H1 (cell line): Measurements from ENCODE around the gene SNX2. TPM values are rescaled to one million over a fixed set of nuclear protein-coding genes. Genes with fewer than 3 reads are reported as not detected.

Source experiments
- CTCF ChIA-PET: fragments of 300-600 bp; sonication (Branson Sonifier 250); formaldehyde crosslinking; loops from one replicate; lab custom pipeline; 2021; ENCODE audit not compliant: partially characterized antibody; lab: Charles Lee
- POLR2A ChIA-PET: fragments of 300-600 bp; sonication (Branson Sonifier 250); formaldehyde crosslinking; loops from one replicate; lab custom pipeline; 2021; ENCODE audit warnings: inconsistent platforms; ENCODE audit not compliant: partially characterized antibody; lab: Charles Lee
- DNase-seq, 2 experiments: peaks; one replicate each; pipeline versions ENCODE4 v3.0.0 to v3.0.0-alpha.2; 2010 to 2022; ENCODE audit warnings: low spot score in 2 of 2, low read depth in 1 of 2, mixed read lengths in 1 of 2
- FAIRE-seq: peaks from 2 replicates; lab custom pipeline; 2011; peaks lifted over from hg19 to GRCh38; lab: Jason Lieb, UNC
- H2AFZ ChIP-seq: 2 replicates; pipeline ENCODE4 v1.8.1; 2012; ENCODE audit warnings: low read length, inconsistent platforms
- H2AK5ac ChIP-seq: 2 replicates; pipeline ENCODE4 v1.6.1; 2013; ENCODE audit warnings: low read depth, low read length
- H2BK120ac ChIP-seq: replicated peaks from 2 replicates; pipeline ENCODE3; 2013; ENCODE audit warnings: low read depth, low read length, inconsistent platforms
- H2BK12ac ChIP-seq: 2 replicates; pipeline ENCODE4 v1.6.1; 2013; ENCODE audit warnings: low read depth, low read length
- H2BK15ac ChIP-seq: 2 replicates; pipeline ENCODE4 v1.6.1; 2013; ENCODE audit warnings: low read length
- H2BK20ac ChIP-seq: 2 replicates; pipeline ENCODE4 v1.6.1; 2013; ENCODE audit warnings: low read length
- H2BK5ac ChIP-seq: 2 replicates; pipeline ENCODE4 v1.6.1; 2013; ENCODE audit warnings: low read depth, low read length
- H3K14ac ChIP-seq: 2 replicates; pipeline ENCODE4 v1.6.1; 2013; ENCODE audit warnings: inconsistent platforms; ENCODE audit not compliant: insufficient read length
- H3K18ac ChIP-seq: 2 replicates; pipeline ENCODE4 v1.6.1; 2013; ENCODE audit warnings: low read length; ENCODE audit errors: extremely low read depth
- H3K23ac ChIP-seq: 2 replicates; pipeline ENCODE4 v1.6.1; 2013; ENCODE audit warnings: inconsistent platforms; ENCODE audit not compliant: insufficient read length
- H3K23me2 ChIP-seq: 2 replicates; pipeline ENCODE4 v1.6.1; 2013; ENCODE audit warnings: low read depth, low read length
- H3K27ac ChIP-seq: 2 replicates; pipeline ENCODE4 v1.6.1; 2011; ENCODE audit warnings: low read depth, low read length, inconsistent platforms
- H3K27me3 ChIP-seq, 4 experiments: replicated peaks in 1 of 4; 1 replicate in 1 of 4; 2 replicates in 3 of 4; pipeline versions ENCODE4 v1.6.1 to v1.8.1; 2011 to 2013; ENCODE audit warnings: low read length in 3 of 4, mild to moderate bottlenecking in 3 of 4, inconsistent platforms in 2 of 4, mixed read lengths in 2 of 4, moderate library complexity in 1 of 4; ENCODE audit not compliant: control insufficient read depth in 3 of 4, insufficient read depth in 3 of 4; ENCODE audit errors: extremely low read depth in 1 of 4
- H3K36me3 ChIP-seq, 4 experiments: 2 replicates each; pipeline versions ENCODE4 v1.6.1 to v1.8.1; 2011 to 2013; ENCODE audit warnings: mild to moderate bottlenecking in 4 of 4, low read length in 3 of 4, moderate library complexity in 2 of 4, control low read depth in 1 of 4, inconsistent platforms in 1 of 4; ENCODE audit not compliant: insufficient read depth in 4 of 4, control insufficient read depth in 2 of 4
- H3K4ac ChIP-seq: replicated peaks from 2 replicates; pipeline ENCODE3; 2013; ENCODE audit warnings: low read length, low read depth, mixed read lengths, inconsistent platforms; ENCODE audit not compliant: insufficient read length
- H3K4me1 ChIP-seq, 4 experiments: replicated peaks in 1 of 4; 1 replicate in 1 of 4; 2 replicates in 3 of 4; pipeline versions ENCODE4 v1.6.1 to v1.8.1; 2011 to 2013; ENCODE audit warnings: low read length in 3 of 4, inconsistent platforms in 2 of 4, mixed read lengths in 1 of 4; ENCODE audit not compliant: insufficient read depth in 4 of 4, control insufficient read depth in 3 of 4
- H3K4me2 ChIP-seq, 2 experiments: 2 replicates each; pipeline versions ENCODE4 v1.6.1 to v1.8.1; 2011 to 2013; ENCODE audit warnings: low read depth in 2 of 2, low read length in 2 of 2, control low read depth in 1 of 2, inconsistent platforms in 1 of 2, mild to moderate bottlenecking in 1 of 2; ENCODE audit not compliant: insufficient read depth in 1 of 2
- H3K4me3 ChIP-seq, 4 experiments: fragments of 200-600, 300-600 bp in 1 of 4; sonication (generic), shearing (Covaris generic), sonication (Bioruptor Twin) in 1 of 4; 2 replicates each; pipeline versions ENCODE4 v1.5.1 to v1.8.1; 2011 to 2016; ENCODE audit warnings: low read length in 4 of 4, low read depth in 3 of 4, control low read depth in 2 of 4, inconsistent platforms in 2 of 4, mild to moderate bottlenecking in 2 of 4, mixed read lengths in 1 of 4, moderate library complexity in 1 of 4; ENCODE audit not compliant: insufficient read depth in 2 of 4; ENCODE audit errors: extremely low read depth in 1 of 4
- H3K56ac ChIP-seq: replicated peaks from 2 replicates; pipeline ENCODE3; 2013; ENCODE audit warnings: low read depth, mild to moderate bottlenecking, mixed read lengths, low read length, inconsistent platforms; ENCODE audit not compliant: insufficient read length
- H3K79me1 ChIP-seq: 2 replicates; pipeline ENCODE4 v1.6.1; 2013; ENCODE audit warnings: low read depth, low read length, control low read depth
- H3K79me2 ChIP-seq, 2 experiments: 2 replicates each; pipeline versions ENCODE4 v1.6.1 to v1.8.1; 2012 to 2013; ENCODE audit warnings: low read length in 2 of 2, mild to moderate bottlenecking in 2 of 2, inconsistent platforms in 1 of 2; ENCODE audit not compliant: insufficient read depth in 2 of 2, control insufficient read depth in 1 of 2
- H3K9ac ChIP-seq, 4 experiments: replicated peaks in 1 of 4; 1 replicate in 1 of 4; 2 replicates in 3 of 4; pipeline versions ENCODE4 v1.6.1 to v1.8.1; 2011 to 2013; ENCODE audit warnings: low read depth in 3 of 4, low read length in 3 of 4, control low read depth in 2 of 4, mild to moderate bottlenecking in 2 of 4, moderate library complexity in 2 of 4, inconsistent platforms in 1 of 4; ENCODE audit errors: extremely low read depth in 1 of 4
- H3K9me3 ChIP-seq, 2 experiments: 2 replicates each; pipeline versions ENCODE4 v1.6.1 to v1.8.1; 2012 to 2013; ENCODE audit warnings: mild to moderate bottlenecking in 2 of 2, moderate library complexity in 2 of 2, control low read depth in 1 of 2, inconsistent platforms in 1 of 2, low read depth in 1 of 2, low read length in 1 of 2, mixed read lengths in 1 of 2; ENCODE audit not compliant: insufficient read depth in 2 of 2
- H4K20me1 ChIP-seq, 2 experiments: replicated peaks in 1 of 2; 2 replicates each; pipeline versions ENCODE3 to v1.8.1; 2011 to 2013; ENCODE audit warnings: inconsistent platforms in 2 of 2, low read length in 2 of 2, mild to moderate bottlenecking in 1 of 2; ENCODE audit not compliant: insufficient read depth in 2 of 2, control insufficient read depth in 1 of 2
- H4K5ac ChIP-seq: 2 replicates; pipeline ENCODE4 v1.6.1; 2013; ENCODE audit warnings: low read length, low read depth, mixed read lengths, inconsistent platforms; ENCODE audit not compliant: insufficient read length
- H4K8ac ChIP-seq: 2 replicates; pipeline ENCODE4 v1.8.0; 2013; ENCODE audit warnings: mild to moderate bottlenecking, moderate library complexity, low read length, inconsistent platforms; ENCODE audit not compliant: insufficient read depth; ENCODE audit errors: extremely low read depth
- H4K91ac ChIP-seq: replicated peaks from 2 replicates; pipeline ENCODE3; 2013; ENCODE audit warnings: low read length, mixed read lengths, inconsistent platforms; ENCODE audit not compliant: insufficient read length
- POU5F1 ChIP-seq: IDR thresholded peaks from 2 replicates; pipeline ENCODE4 v1.6.1; 2011; ENCODE audit warnings: low read depth, mild to moderate bottlenecking, low read length, moderate library complexity
- RFX5 ChIP-seq: IDR thresholded peaks from 2 replicates; pipeline ENCODE4 v1.6.1; 2011; ENCODE audit warnings: low read depth, low read length, improper control_type of control experiment, borderline replicate concordance
- RNF2 ChIP-seq: fragments of 200-900, 300-1000 bp; sonication (generic); IDR thresholded peaks from 2 replicates; pipeline ENCODE4 v1.7.1; 2016; ENCODE audit warnings: borderline replicate concordance, low read depth, mild to moderate bottlenecking, antibody characterized with exemption, low read length; ENCODE audit not compliant: poor library complexity, severe bottlenecking; ENCODE audit errors: missing control alignments
- ZNF274 ChIP-seq: IDR thresholded peaks from 2 replicates; pipeline ENCODE4 v1.7.0; 2012; ENCODE audit warnings: low read length, borderline replicate concordance; ENCODE audit errors: extremely low read depth
- polyA plus RNA-seq, 7 experiments: library from polyadenylated mRNA; depleted of rRNA in 3 of 7; stranded (reverse) in 5 of 7; unstranded in 2 of 7; fragments of >200 nt in 5 of 7; fragments of 200-250 nt in 2 of 7; gene quantifications; 1 replicate in 5 of 7; 2 replicates in 1 of 7; 4 replicates in 1 of 7; pipeline versions ENCODE4 v1.2.1 to v1.2.3, GENCODE V29; 2011 to 2013; ENCODE audit warnings: missing spikeins in 2 of 7, mixed read lengths in 2 of 7
- total RNA-seq: library from RNA; stranded (reverse); fragmentation: NEBNext Ultra II Directional; extraction: Animal tissue kit (Norgen Biotek cat#: 25700); gene quantifications from 2 replicates; pipeline ENCODE4 v1.2.1, GENCODE V29; 2021
- TF ChIP-seq, protein P1 (sequence below): IDR thresholded peaks from 2 replicates; pipeline ENCODE4 v1.6.1; 2011; ENCODE audit warnings: low read depth, mild to moderate bottlenecking, low read length; ENCODE audit not compliant: insufficient read depth

Gene SNX2
- total and polyA plus RNA-seq, 2 of the 8 experiments (the other 6 are each of a cell fraction or from before 2014, with no cell fraction given) = 51.0 to 61.2 TPM

- Histone ChIP-seq H2BK120ac (no peak overlapping the region), H3K79me2 (peaks cover 0 to 71% of the 10 kb centered on the region in 2 experiments; a peak in 3 of 4 replicates), H3K4me1 (peaks cover 0 to 5% (median 2%) of the 10 kb centered on the region in 4 experiments; a peak in 3 of 7 replicates), H4K5ac (no peak overlapping the region), H3K9ac (no peak overlapping the region), H2BK5ac (no peak overlapping the region), H3K4me3 (no peak overlapping the region), H3K23me2 (peaks cover 2% of the 10 kb centered on the region; the same call in 1 of the 2 replicates), H2BK15ac (no peak overlapping the region), H3K27me3 (no peaks in the 10 kb centered on the region), H2AK5ac (no peak overlapping the region), H3K4ac (no peak overlapping the region), H3K79me1 (0 out of 2 replicates have a peak, but pooled peaks cover 2% of the 10 kb centered on the region), H2AFZ (no peak overlapping the region), H3K23ac (no peak overlapping the region), H3K27ac (no peak overlapping the region), H3K14ac (no peak overlapping the region), H4K20me1 (no peaks in the 10 kb centered on the region), H2BK20ac (no peak overlapping the region), H4K91ac (no peak overlapping the region), H3K9me3 (no peaks in the 10 kb centered on the region; a peak in 1 of 4 replicates), H3K56ac (no peak overlapping the region), H2BK12ac (no peak overlapping the region), H4K8ac (no peak overlapping the region), H3K36me3 (no peaks in the 10 kb centered on the region; a peak in 1 of 8 replicates), H3K4me2 (no peak overlapping the region), H3K18ac (no peak overlapping the region)
- FAIRE-seq = no peak
- CTCF ChIA-PET = interaction anchor here (1.0 kb wide), 1 partner anchor 12 kb away, joined by 3 read pairs; no protein-coding TSS in a partner anchor
- POLR2A ChIA-PET = no interaction called here
- TF ChIP-seq RFX5 (no peak), ZNF274 (no peak), POU5F1 (no peak), RNF2 (no peak)
- TF ChIP-seq, protein P1, sequence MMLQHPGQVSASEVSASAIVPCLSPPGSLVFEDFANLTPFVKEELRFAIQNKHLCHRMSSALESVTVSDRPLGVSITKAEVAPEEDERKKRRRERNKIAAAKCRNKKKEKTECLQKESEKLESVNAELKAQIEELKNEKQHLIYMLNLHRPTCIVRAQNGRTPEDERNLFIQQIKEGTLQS = no peak
- no peak for DNase-seq
These were observed 14.1 kb downstream of the SNX2 start for GRCh38 chr5:122788996-122789395.
